ENCODE measurements around the gene GALNT18. TPM values are rescaled to one million over a fixed set of nuclear protein-coding genes. Genes with fewer than 3 reads are reported as not detected.

GALNT18 gene
- total RNA-seq, 1 donor from 2014 or later, result 22.1 TPM

GRCh38 chr11:11667056-11667455, 45.3 kb upstream of the GALNT18 start:
- Histone ChIP-seq H3K27ac (no peak overlapping the region), H3K4me3 (no peak overlapping the region), H3K36me3 (no peaks in the 10 kb centered on the region), H3K9me3 (no peaks in the 10 kb centered on the region), H3K4me1 (peaks cover 10% of the 10 kb centered on the region), H3K27me3 (no peaks in the 10 kb centered on the region)
- TF ChIP-seq POLR2A (IDR thresholded peaks at IDR 0.05) (no peak), POLR2AphosphoS5 (IDR thresholded peaks at IDR 0.05; ENCODE audit: insufficient read depth in 1 of 2, low read depth in 1 of 2) (no peak), CTCF (IDR thresholded peaks at IDR 0.05) (no peak)
- DNase-seq (ENCODE audit: extremely low spot score in 2 of 2), result no peak
- intact Hi-C loops (cut with DNase I), result no loop called here

GRCh38 chr11:11665407-11665806, 43.6 kb upstream of the GALNT18 start:
- H3K27me3 ChIP-seq, result no peaks in the 10 kb centered on the region
- no peak for DNase-seq (ENCODE audit: extremely low spot score in 2 of 2)
- intact Hi-C loops (cut with DNase I), result no loop called here
- no peaks in the 10 kb centered on the region for H3K9me3 ChIP-seq
- H3K4me1 ChIP-seq, result peaks cover 10% of the 10 kb centered on the region
- no peaks in the 10 kb centered on the region for H3K36me3 ChIP-seq
- no peak for TF ChIP-seq POLR2AphosphoS5 (IDR thresholded peaks at IDR 0.05; ENCODE audit: insufficient read depth in 1 of 2, low read depth in 1 of 2)
- no peak for TF ChIP-seq CTCF (IDR thresholded peaks at IDR 0.05)
- no peak for TF ChIP-seq POLR2A (IDR thresholded peaks at IDR 0.05)
- no peak overlapping the region for H3K4me3 ChIP-seq
- H3K27ac ChIP-seq, result no peak overlapping the region

GRCh38 chr11:11663907-11664306, 42.1 kb upstream of the GALNT18 start:
- Histone ChIP-seq H3K4me3 (no peak overlapping the region), H3K9me3 (no peaks in the 10 kb centered on the region), H3K4me1 (peaks cover under 1% of the 10 kb centered on the region), H3K27me3 (no peaks in the 10 kb centered on the region), H3K36me3 (no peaks in the 10 kb centered on the region), H3K27ac (no peak overlapping the region)
- TF ChIP-seq POLR2AphosphoS5 (IDR thresholded peaks at IDR 0.05; ENCODE audit: insufficient read depth in 1 of 2, low read depth in 1 of 2) (no peak), POLR2A (IDR thresholded peaks at IDR 0.05) (no peak), CTCF (IDR thresholded peaks at IDR 0.05) (no peak)
- intact Hi-C loops (cut with DNase I), result no loop called here
- no peak for DNase-seq (ENCODE audit: extremely low spot score in 2 of 2)

GRCh38 chr11:11662578-11662977, 40.8 kb upstream of the GALNT18 start:
- H3K36me3 ChIP-seq, result no peaks in the 10 kb centered on the region
- H3K9me3 ChIP-seq, result no peaks in the 10 kb centered on the region
- TF ChIP-seq CTCF (IDR thresholded peaks at IDR 0.05), result no peak
- TF ChIP-seq POLR2A (IDR thresholded peaks at IDR 0.05), result no peak
- H3K27me3 ChIP-seq, result no peaks in the 10 kb centered on the region
- no peaks in the 10 kb centered on the region for H3K4me1 ChIP-seq
- intact Hi-C loops (cut with DNase I), result no loop called here
- DNase-seq (ENCODE audit: extremely low spot score in 2 of 2), result no peak
- no peak overlapping the region for H3K4me3 ChIP-seq
- no peak overlapping the region for H3K27ac ChIP-seq

- H3K4me3 ChIP-seq, result no peak overlapping the region
- no peak for DNase-seq (ENCODE audit: extremely low spot score in 2 of 2)
- TF ChIP-seq CTCF (IDR thresholded peaks at IDR 0.05), result no peak
- H3K27me3 ChIP-seq, result no peaks in the 10 kb centered on the region
- intact Hi-C loops (cut with DNase I), result no loop called here
- H3K36me3 ChIP-seq, result no peaks in the 10 kb centered on the region
- H3K27ac ChIP-seq, result no peak overlapping the region
- no peaks in the 10 kb centered on the region for H3K9me3 ChIP-seq
- H3K4me1 ChIP-seq, result no peaks in the 10 kb centered on the region
Observed at GRCh38 chr11:11661326-11662040, 39.7 kb upstream of the GALNT18 start.
